HG02885 (cell line): ENCODE data around the gene DISP2.

Experiments used
- ATAC-seq: cut with Tn5 transposase; IDR thresholded peaks from one replicate; pipeline ENCODE4 v1.9.1; 2021; ENCODE audit warnings: mild to moderate bottlenecking; ENCODE audit not compliant: unreplicated experiment, poor library complexity

The DISP2 gene

GRCh38 chr15:40381818-40382529, 24.0 kb downstream of the DISP2 start:
- ATAC-seq = no peak

- peak; percentile 96 for ATAC-seq
These were observed 24.8 kb downstream of the DISP2 start, which contains the start of gene KNSTRN for GRCh38 chr15:40382580-40383456. Gene KNSTRN (plus strand): TSS chr15:40382721. CDS start chr15:40382836, 115 bp downstream.

- no peak for ATAC-seq
These were observed 28.5 kb downstream of the DISP2 start for GRCh38 chr15:40386480-40386879.

- no peak for ATAC-seq
These were observed 31.2 kb downstream of the DISP2 start for GRCh38 chr15:40388941-40389823.

- ATAC-seq = no peak
These were observed 32.0 kb downstream of the DISP2 start for GRCh38 chr15:40389824-40390595.

- ATAC-seq = no peak
These were observed 35.2 kb downstream of the DISP2 start for GRCh38 chr15:40392986-40393948.

DNA sequence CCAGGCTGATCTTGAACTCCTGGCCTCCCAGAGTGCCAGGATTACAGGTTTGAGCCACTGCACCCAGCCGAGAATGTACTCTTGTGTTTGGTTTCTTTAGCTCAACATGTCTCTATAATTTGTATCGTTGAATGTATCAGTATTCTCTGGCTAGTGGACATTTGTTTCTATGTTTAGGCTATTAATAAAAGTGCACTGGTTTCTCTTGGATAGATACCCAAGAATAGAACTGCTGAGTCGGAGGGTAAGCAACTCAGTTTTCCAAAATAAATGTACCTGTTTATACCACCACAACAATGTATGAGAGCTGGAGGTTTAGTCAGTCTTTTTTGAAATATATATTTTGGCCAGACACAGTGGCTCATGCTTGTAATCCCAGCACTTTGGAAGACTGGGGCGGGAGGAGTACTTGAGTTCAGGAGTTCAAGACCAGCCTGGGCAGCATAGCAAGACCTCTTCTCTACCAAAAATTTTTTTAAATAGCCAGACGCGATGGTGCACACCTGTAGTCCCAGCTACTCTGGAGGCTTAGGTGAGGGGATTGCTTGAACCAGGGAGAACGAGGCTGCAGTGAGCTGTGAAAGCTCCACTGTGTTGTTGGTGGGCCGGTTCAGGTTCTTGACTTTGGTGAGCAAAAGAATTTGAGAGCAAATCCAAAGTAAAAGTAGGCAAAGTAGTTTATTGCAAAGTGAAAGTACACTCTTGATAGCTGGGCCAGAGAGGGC, 39.8 kb downstream of the DISP2 start:
- ATAC-seq = peak; percentile 5

DNA sequence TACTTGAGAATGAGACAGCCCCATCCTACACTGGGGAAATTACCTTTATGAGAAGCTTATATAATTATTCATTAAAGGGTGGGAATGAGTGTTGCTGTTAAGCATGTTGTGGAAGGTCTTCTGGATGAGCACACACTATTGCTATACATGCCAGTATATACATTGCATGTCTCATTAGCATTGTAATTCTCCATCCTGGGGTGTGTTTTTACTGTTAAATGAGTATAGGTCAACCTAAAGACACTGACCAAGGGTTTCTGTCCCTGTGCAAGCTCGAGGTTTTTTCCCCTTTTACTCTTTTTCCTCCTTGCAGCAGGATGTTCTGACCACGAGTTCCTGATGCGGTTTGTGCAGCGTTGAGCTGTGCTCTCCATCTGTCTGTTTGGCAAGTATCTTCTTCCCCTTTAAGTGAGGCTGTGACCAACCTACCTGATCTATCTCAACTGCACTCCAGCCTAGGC, 40.4 kb downstream of the DISP2 start:
- ATAC-seq = peak; percentile 69

GRCh38 chr15:40399370-40399769, 41.4 kb downstream of the DISP2 start:
- no peak for ATAC-seq

- peak; percentile 80 for ATAC-seq
These were observed 47.7 kb downstream of the DISP2 start, which contains the start of gene IVD for GRCh38 chr15:40405501-40406381. Gene IVD (plus strand): TSS chr15:40405795. CDS start chr15:40405828, 33 bp downstream.

DNA sequence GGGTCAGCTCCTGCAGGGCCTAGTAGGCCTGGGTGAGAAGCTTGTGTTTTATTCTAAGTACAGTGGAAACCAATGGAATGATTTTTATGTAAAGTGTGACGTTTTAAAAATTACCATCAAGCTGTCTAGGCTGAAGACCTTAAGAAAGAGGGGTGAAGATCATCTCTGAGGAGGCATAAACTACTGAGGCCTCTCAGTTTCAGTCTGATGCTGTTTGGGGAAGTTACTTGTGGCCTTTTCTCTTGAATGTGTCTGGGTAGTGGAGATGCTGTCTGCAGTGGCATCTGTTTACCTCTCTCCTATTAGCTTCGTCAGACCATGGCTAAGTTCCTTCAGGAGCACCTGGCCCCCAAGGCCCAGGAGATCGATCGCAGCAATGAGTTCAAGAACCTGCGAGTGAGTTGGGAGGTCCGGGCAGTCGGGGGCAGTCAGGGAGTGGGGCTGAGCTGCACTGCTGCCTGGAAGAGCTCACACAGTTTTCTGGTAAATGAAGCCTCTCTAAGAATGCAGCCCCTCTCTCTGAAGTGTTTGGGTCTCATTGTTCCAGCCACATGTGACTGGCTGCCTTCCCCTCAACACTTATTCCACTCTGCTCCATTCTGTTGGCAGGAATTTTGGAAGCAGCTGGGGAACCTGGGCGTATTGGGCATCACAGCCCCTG, 49.4 kb downstream of the DISP2 start:
- peak; percentile 74 for ATAC-seq

DNA sequence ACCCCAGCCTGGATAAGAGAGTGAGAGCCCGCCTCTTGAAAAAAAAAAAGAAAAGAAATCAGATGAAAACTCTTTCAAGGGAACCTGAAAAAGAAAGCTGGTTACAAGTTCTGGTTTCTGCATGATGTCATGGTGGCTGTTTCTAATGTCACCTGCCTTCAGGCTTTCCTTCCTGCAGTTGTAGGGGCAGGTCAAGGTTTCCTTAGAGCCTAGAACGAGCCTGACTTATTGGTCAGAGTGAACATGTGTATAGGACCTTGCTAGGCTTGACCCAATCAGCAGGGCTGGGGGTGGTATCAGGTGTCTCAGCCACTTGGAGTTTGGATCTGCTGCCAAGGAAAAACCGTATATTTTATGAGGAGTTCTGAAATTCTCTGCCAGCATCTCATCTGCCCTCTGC, 51.3 kb downstream of the DISP2 start:
- peak; percentile 27 for ATAC-seq

- ATAC-seq = no peak
These were observed 52.5 kb downstream of the DISP2 start for GRCh38 chr15:40410476-40410875.

DNA sequence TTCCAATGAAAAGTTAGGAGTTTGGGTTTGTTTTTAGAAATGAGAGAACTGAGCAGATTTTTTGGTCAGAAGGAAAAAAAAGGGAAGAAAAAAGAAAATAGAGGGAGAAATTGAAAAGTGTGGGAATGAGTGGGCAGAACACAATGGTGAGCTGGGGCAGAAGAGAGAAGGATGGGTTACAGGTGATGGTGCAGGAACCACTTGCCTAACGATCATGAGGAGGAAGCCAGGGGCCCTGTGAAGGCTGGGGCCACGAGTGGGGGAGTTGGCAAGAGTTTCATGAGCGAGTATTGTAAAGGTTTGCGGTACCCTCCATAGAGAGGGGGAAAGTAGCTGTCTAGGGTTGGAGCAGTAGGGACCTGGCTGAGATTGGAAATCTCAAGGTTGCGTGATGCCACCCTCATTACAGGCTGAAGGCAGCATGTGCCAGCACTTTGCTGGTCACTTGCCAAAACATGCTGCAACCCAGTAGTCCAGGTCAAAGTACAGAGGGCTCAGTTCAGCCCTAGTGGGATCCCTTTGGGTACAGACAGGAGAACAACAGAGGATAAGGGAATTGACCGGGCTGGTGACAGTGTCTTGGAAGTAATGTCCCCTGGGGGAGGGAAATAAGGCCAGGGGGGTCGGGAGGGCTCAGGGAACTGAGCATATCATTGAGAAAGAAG, 54.2 kb downstream of the DISP2 start:
- ATAC-seq = no peak

GRCh38 chr15:40413036-40413435, 55.0 kb downstream of the DISP2 start:
- no peak for ATAC-seq

GRCh38 chr15:40414816-40415215, 56.8 kb downstream of the DISP2 start:
- ATAC-seq = no peak
